Loucy (cell line): Measurements from ENCODE around the gene SEC14L1.

Experiments
- EZH2phosphoT487 ChIP-seq: fragments of 200-600 bp; IDR thresholded peaks from 2 replicates; pipeline ENCODE4 v1.6.1; 2018; ENCODE audit warnings: antibody characterized with exemption, mild to moderate bottlenecking, moderate library complexity, borderline replicate concordance
- TF ChIP-seq, protein P1 (sequence below): fragments of 200-600 bp; sonication (generic); conservative IDR thresholded peaks from 2 replicates; pipeline ENCODE4 v1.5.1; 2014; ENCODE audit warnings: mild to moderate bottlenecking, antibody characterized with exemption, low read length

- TF ChIP-seq, protein P1, sequence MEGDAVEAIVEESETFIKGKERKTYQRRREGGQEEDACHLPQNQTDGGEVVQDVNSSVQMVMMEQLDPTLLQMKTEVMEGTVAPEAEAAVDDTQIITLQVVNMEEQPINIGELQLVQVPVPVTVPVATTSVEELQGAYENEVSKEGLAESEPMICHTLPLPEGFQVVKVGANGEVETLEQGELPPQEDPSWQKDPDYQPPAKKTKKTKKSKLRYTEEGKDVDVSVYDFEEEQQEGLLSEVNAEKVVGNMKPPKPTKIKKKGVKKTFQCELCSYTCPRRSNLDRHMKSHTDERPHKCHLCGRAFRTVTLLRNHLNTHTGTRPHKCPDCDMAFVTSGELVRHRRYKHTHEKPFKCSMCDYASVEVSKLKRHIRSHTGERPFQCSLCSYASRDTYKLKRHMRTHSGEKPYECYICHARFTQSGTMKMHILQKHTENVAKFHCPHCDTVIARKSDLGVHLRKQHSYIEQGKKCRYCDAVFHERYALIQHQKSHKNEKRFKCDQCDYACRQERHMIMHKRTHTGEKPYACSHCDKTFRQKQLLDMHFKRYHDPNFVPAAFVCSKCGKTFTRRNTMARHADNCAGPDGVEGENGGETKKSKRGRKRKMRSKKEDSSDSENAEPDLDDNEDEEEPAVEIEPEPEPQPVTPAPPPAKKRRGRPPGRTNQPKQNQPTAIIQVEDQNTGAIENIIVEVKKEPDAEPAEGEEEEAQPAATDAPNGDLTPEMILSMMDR, result no peak
- no peak for TF ChIP-seq EZH2phosphoT487
Measured at GRCh38 chr17:77163001-77163400, 22.2 kb downstream of the SEC14L1 start.
